NCI-H187 treated with DMSO at 0.1 percent for 48 hours (cell line): Measurements from ENCODE around the gene PKN3.
"Not testable (repeated sequence)": the region's sequence is repeated elsewhere in the genome, so short reads cannot be mapped to it uniquely, and the experiment has no call there.

ENCODE experiments used
- DNase-seq: peaks from one replicate; lab custom pipeline; 2025; lab: John Stamatoyannopoulos, UW

Gene PKN3

GRCh38 chr9:128693738-128694137 is 8.6 kb upstream of the PKN3 start:
- not testable (repeated sequence) for DNase-seq

GRCh38 chr9:128694344-128694743 is 8.0 kb upstream of the PKN3 start:
- no peak for DNase-seq

DNA sequence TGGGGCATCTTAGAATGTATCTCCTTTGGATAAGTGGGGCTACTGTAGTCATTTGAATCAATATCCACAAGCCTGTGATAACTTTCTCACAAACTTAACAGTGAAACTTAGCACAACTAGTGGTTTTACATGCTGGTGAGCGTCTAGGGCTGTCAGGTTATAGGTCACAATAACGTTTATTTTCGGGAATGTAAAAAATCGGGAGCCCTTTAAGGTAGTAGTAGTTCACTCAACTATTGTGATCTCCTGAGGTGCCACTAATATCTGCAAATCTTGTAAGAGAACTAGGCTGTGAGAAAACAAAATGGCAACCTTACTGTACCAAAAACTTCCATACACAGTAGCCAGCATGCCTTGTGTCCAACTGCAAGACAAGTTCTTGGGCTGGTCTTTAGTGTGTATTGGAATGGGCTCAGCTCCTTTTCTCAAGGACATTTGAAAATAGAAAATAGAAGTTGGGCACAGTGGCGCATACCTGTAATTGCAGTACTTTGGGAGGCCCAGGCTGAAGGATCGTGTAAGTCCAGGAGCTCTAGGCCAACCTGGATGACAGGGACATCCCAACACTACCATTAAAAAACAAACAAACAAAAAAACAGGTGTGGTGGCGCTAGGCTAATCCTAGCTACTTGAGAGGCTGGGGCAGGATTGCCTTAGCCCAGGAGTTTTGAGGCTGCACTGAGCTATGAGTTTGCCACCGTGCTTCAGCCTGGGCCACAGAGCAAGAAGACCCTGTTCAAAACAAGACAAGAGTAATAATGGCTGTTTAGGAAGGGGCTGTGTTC is 5.2 kb upstream of the PKN3 start:
- DNase-seq, result no peak

DNA sequence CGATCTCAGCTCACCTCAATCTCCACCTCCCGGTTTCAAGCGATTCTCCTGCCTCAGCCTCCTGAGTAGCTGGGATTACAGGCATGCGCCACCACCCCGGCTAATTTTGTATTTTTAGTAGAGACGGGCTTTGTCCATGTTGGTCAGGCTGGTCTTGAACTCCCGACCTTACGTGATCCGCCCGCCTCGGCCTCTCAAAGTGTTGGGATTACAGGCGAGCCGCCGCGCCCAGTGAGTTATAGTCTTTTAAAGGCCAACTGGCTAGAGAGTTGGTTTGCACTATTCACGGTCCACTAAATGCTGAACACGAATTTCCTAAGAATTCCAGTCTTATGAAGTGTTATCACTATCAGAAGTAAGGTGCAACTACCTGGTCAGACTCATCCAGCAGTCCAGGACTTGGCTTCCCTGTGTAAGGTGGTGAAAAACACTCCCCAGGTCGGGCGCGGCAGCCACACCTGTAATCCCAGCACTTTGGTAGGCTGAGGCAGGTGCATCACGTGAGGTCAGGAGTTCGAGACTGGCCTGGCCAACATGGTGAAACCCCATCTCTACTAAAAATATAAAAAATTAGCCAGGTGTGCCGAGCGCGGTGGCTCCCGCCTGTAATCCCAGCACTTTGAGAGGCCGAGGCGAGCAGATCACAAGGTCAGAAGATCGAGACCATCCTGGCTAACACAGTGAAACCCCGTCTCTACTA is 3.1 kb upstream of the PKN3 start:
- DNase-seq, result not testable (repeated sequence)

DNA sequence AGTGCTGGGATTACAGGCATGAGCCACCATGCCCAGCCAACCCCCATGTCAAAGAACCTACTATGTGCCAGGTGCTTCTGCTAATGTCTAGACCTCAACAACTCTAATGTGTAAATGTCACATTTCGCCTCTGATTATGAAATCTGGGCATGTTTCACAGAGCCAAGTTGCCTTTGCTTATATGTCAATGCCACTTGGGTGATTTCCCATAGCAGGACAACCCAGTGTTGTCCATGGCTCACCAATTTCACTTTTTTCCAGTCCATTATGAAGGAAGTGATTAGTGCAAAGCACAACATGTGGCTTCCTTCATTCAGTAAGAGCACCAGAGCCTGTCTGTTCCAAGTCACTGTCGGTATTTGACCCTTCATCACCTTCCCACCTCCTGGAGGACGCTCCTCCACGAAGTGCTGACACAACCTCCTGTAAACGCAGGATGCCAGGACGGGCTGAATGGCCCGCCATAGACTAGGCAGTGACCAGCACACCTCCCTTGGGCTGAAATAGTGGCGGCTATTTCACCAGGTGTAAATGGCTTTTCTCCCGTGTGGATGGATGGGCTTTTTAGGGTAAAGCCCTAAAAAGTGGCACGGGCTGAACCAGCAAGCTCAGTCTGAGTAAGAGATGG is 962 bp upstream of the PKN3 start:
- no peak for DNase-seq

- DNase-seq, result no peak
These were observed 779 bp downstream of the PKN3 start for GRCh38 chr9:128702949-128703615.

DNA sequence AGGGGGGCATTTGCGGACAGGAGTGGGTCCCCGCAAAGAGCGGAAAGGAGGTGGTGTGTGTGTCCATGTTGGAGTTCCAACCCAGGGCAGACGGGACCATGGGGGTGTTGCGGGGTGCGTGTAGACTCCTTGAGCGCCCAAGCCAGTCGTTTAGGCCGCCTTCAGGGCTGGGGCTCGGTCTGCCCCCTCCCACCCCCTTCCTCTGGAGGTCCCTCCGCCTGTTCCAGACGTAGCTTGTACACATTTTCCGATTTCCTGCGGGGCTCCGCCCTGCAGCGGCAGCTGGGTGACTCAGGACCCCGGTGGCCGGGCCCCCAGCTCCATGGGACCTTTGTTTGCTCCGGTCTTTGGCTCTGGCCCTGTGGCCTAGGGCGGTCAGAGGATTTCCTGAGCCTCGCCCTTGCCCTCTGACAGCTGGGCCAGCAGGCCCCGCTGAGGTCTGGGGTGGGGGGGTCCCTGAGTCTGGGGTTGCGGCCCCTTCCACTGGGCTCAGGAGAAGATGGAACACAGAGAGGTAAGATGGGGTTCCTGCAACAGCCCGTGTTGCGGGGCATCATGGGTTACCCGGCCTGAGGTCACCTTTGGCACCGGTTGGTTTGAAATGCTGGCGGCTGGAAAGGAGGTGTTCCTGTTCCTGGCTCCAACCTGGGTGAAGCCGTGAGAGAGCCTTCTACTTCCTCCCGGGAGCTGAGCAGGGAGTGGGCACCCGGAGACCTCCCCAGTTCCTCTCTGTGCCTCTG is 1.5 kb downstream of the PKN3 start:
- no peak for DNase-seq

DNA sequence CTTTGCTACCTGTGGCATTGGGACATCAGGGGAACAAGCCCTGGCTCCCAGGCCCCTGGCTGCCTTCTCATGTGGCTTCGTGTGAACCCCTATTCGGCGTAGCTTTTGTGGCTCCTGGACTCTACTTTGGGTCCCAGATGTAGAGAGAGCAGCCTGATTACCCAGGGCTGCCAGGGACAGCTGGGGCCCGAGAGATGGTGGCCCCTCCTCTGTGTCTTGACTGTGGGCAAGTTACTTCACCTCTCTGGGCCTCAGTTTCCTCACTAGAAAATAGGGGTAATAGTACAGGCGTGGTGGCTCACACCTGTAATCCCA is 2.0 kb downstream of the PKN3 start:
- DNase-seq, result no peak

DNA sequence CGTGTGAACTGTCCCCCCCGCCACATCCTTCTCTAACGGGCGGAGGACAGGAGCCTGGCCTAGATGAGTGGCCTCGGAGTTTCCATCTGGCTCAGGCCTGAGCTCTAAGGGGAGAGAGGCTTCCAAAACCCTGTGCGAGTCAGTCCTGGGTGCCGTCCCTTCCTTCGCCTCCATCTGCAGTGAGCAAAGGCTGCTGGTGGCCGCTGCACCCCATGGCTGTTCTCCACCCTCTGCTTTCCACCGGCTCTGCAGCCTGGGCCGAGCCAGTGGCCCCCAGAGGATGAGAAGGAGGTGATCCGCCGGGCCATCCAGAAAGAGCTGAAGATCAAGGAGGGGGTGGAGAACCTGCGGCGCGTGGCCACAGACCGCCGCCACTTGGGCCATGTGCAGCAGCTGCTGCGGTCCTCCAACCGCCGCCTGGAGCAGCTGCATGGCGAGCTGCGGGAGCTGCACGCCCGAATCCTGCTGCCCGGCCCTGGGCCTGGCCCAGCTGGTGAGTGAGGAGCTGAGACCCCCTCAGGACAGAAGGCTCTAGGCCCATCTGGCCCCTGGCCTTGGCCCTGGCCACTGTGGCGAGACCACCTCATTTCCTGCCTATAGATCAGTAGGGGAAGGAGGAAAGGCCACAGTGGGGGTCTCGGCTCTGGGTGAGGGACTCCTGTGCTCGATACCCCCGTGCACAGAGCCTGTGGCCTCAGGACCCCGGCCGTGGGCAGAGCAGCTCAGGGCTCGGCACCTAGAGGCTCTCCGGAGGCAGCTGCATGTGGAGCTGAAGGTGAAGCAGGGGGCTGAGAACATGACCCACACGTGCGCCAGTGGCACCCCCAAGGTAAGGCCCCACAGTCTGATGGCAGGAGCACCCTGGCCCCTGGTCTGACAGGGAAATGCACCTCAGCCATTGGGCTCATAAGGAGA is 3.0 kb downstream of the PKN3 start:
- DNase-seq, result no peak

GRCh38 chr9:128706045-128706444 is 3.7 kb downstream of the PKN3 start:
- DNase-seq, result no peak

GRCh38 chr9:128706671-128707381 is 4.5 kb downstream of the PKN3 start:
- no peak for DNase-seq

GRCh38 chr9:128707446-128707845 is 5.1 kb downstream of the PKN3 start:
- DNase-seq, result no peak

DNA sequence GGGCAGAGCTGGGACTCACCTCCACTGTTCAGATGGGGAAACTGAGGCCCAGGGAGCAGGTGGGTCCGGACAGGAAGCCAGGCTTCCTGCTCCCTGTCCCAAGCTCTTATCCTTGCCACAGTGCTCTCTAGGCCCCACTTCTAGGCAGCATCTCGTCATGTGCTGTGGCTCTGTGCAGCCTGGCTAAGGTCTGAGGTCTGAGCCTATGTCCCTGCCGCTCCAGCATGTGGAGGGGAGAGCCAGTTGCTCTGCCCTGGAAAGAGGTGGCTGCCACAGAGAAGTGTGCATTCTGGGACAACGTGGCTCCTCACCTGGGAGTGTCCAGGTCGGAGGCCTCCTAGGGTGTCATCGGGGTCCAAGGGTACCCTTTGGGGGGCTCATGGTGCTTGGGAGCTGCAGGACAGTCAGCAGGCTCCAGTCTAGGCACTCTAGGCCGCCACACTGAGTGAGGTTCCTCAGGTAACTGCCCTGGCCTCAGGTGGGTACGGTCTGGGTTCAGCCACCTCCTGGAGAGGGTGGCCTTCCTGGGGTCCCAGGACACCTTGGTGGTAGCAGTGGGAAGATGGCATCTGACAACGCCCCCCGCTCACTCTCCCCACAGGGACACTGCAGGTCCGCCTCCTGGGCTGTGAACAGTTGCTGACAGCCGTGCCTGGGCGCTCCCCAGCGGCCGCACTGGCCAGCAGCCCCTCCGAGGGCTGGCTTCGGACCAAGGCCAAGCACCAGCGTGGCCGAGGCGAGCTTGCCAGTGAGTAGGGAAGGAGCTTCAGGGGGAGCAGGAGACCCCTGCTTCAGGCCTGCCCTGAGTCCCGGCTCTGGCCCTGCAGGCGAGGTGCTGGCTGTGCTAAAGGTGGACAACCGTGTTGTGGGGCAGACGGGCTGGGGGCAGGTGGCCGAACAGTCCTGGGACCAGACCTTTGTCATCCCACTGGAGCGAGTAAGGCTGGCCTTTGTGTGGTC is 10.4 kb downstream of the PKN3 start:
- DNase-seq, result no peak

- no peak for DNase-seq
These were observed 11.1 kb downstream of the PKN3 start for GRCh38 chr9:128713411-128713780.

- no peak for DNase-seq
These were observed 11.8 kb downstream of the PKN3 start for GRCh38 chr9:128713941-128714573.

DNA sequence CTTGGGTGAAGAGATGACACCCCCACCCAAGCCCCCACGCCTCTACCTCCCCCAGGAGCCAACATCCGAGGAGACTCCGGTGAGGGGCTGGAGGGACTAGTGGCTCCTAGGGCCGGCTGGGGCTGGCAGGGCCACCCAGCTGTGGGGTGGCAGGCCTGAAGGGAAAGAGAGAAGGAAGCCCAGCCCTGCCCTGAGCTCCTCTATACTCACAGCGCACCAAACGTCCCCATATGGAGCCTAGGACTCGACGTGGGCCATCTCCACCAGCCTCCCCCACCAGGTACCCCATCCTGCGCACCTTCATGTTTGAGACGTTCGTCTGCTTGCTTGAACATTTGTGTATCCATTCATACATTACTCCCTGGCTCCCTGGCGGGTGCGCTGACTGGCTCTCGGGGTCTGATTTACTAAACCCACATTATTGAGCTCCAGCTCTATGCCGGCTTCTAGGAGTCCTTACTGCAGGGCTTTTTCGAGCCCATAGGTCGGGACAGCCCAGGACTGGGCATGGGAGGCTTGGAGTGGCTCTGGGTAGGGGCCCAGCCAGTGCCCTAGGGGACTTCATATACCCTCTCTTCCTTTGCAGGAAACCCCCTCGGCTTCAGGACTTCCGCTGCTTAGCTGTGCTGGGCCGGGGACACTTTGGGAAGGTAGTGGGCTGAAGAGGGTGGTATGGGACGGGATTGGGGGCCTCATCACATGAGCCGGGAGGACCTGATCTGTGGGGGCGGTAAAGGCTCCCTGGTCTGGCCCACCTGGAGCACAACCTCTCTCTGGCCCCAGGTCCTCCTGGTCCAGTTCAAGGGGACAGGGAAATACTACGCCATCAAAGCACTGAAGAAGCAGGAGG is 12.5 kb downstream of the PKN3 start:
- DNase-seq, result no peak

GRCh38 chr9:128715436-128715750 is 13.1 kb downstream of the PKN3 start:
- DNase-seq, result no peak
